Measurements from ENCODE around the gene CNTN6. TPM values are rescaled to one million over a fixed set of nuclear protein-coding genes. Genes with fewer than 3 reads are reported as not detected.
"Not testable (repeated sequence)": the region's sequence is repeated elsewhere in the genome, so short reads cannot be mapped to it uniquely, and the experiment has no call there.

The CNTN6 gene
- total RNA-seq, 1 donor from 2014 or later = 0.38 TPM

DNA sequence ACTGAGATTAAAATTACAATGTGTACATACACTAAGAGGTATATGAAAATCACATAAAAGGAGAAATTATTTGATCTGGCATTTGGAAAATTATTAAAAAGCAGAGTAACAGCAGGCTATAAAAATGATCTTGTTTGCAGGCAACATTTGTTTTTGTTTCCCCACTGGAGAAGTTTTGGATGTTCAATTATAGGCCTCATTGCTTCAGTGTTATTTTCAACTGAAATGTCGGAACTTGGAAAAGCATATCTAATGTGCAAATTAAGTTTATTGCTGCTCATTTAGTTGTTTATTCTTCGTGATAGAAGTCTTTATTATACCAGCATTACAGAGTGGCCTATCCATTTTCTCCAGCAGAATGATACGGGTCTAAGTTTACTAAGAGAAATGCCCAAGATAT, 263.3 kb downstream of the CNTN6 start:
- TF ChIP-seq, protein P1, sequence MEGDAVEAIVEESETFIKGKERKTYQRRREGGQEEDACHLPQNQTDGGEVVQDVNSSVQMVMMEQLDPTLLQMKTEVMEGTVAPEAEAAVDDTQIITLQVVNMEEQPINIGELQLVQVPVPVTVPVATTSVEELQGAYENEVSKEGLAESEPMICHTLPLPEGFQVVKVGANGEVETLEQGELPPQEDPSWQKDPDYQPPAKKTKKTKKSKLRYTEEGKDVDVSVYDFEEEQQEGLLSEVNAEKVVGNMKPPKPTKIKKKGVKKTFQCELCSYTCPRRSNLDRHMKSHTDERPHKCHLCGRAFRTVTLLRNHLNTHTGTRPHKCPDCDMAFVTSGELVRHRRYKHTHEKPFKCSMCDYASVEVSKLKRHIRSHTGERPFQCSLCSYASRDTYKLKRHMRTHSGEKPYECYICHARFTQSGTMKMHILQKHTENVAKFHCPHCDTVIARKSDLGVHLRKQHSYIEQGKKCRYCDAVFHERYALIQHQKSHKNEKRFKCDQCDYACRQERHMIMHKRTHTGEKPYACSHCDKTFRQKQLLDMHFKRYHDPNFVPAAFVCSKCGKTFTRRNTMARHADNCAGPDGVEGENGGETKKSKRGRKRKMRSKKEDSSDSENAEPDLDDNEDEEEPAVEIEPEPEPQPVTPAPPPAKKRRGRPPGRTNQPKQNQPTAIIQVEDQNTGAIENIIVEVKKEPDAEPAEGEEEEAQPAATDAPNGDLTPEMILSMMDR (IDR thresholded peaks at IDR 0.05; ENCODE audit: insufficient read depth, low read length, poor library complexity, severe bottlenecking) = no peak
- no peak for DNase-seq (ENCODE audit: low read depth)
- no peaks in the 10 kb centered on the region for H3K36me3 ChIP-seq (ENCODE audit: control insufficient read depth, insufficient read depth, low read length)
- H3K27me3 ChIP-seq (ENCODE audit: control insufficient read depth, insufficient read depth, low read length) = no peaks in the 10 kb centered on the region
- no peak overlapping the region for H3K4me3 ChIP-seq (ENCODE audit: low read depth, low read length)

DNA sequence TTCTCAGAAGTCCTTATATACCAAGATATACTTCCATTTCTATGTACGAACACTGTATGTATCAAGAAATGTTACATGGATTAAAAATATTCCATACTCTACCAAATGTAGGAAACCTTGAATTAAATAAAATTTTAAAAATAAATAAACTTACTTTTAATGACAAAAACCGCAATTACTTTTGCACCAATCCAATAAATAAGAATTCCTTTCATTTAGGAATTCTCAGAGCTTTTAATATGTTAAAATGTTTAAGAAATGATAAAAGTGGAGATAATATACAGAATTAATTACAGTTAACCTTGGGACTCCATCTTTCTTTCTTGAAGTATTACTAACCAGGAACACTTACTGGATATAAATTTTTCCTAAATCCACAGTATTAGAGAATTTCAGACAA, 272.7 kb downstream of the CNTN6 start:
- TF ChIP-seq, protein P1 (IDR thresholded peaks at IDR 0.05; ENCODE audit: insufficient read depth, low read length, poor library complexity, severe bottlenecking) = no peak
- Histone ChIP-seq H3K4me3 (ENCODE audit: low read depth, low read length) (no peak overlapping the region), H3K27me3 (ENCODE audit: control insufficient read depth, insufficient read depth, low read length) (no peaks in the 10 kb centered on the region), H3K36me3 (ENCODE audit: control insufficient read depth, insufficient read depth, low read length) (no peaks in the 10 kb centered on the region)
- DNase-seq (ENCODE audit: low read depth) = no peak

DNA sequence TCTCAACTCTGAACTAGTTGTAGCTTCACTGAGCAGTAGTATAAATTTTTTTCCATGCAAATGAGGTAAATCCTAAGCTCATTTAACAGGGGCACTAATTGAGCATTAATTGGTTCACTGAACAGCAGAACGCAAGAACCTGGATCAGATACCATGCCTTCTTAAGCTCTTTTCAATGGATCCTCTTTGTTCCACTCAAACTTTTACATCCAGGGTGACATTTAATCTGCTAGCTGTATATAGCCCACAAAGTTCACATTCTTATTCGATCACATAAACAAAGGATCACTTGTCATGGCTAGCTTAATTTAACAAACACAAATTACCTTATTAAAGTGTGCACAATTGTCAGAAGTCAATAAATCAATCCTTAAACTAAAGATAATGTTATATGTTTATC, 281.6 kb downstream of the CNTN6 start:
- Histone ChIP-seq H3K4me3 (ENCODE audit: low read depth, low read length) (no peak overlapping the region), H3K27me3 (ENCODE audit: control insufficient read depth, insufficient read depth, low read length) (no peaks in the 10 kb centered on the region), H3K36me3 (ENCODE audit: control insufficient read depth, insufficient read depth, low read length) (no peaks in the 10 kb centered on the region)
- TF ChIP-seq, protein P1 (IDR thresholded peaks at IDR 0.05; ENCODE audit: insufficient read depth, low read length, poor library complexity, severe bottlenecking) = no peak
- no peak for DNase-seq (ENCODE audit: low read depth)

DNA sequence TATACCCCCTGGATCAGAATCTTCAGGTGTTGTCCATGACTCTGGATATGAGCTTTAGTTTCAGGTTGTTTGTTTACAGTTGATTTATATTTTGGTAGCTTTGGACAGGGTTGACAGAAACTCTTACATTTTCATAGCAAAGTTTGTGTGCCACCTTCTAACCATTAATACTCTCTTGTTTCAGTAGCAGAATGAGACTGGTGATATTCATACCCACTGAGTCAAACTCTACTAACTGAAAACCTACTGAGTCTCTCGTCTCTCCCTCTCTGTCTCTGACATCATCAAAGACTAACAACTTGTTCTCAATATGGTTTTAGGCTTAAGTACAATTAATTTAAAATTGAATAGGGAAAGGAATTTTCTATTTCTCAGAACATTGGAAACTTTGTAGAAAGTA, 282.3 kb downstream of the CNTN6 start:
- H3K27me3 ChIP-seq (ENCODE audit: control insufficient read depth, insufficient read depth, low read length) = no peaks in the 10 kb centered on the region
- DNase-seq (ENCODE audit: low read depth) = no peak
- TF ChIP-seq, protein P1 (IDR thresholded peaks at IDR 0.05; ENCODE audit: insufficient read depth, low read length, poor library complexity, severe bottlenecking) = no peak

DNA sequence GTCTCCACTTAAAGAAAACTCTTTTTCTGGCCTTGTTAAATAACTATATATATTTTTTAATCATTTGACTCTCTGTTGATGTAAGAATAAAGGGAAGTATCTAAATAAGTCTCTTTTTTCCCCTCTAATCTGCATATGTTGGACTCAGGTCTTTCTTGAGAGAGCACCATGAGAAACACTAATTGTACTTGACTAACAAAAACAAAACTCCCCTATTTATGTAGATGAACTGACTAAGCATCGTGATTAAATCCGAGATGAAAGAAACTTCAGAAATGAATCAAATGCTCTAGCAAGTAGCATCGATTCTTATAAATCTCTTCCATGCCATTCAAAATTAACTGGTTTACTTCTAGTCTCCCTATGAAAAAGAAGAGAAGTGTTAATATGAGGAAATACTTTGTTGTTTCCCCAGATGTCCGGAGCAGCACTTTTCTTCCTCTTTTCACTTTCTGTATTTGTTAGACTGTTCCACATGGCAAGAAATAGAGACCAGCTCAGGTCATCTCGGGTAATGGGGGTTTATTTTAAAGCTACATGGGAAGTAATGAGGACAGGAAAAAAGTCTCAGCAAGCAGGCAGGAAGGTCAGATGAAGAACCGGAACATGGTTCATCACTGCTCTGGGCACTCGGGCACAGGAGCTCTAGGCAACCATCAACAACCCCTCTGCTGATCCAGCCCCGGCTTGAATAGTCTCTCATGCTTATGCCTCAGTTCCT, 288.3 kb downstream of the CNTN6 start:
- H3K4me3 ChIP-seq (ENCODE audit: low read depth, low read length) = no peak overlapping the region
- no peak for DNase-seq (ENCODE audit: low read depth)
- H3K36me3 ChIP-seq (ENCODE audit: control insufficient read depth, insufficient read depth, low read length) = no peaks in the 10 kb centered on the region
- TF ChIP-seq, protein P1 (IDR thresholded peaks at IDR 0.05; ENCODE audit: insufficient read depth, low read length, poor library complexity, severe bottlenecking) = no peak
- no peaks in the 10 kb centered on the region for H3K27me3 ChIP-seq (ENCODE audit: control insufficient read depth, insufficient read depth, low read length)

More for the DNA sequence above, 282.3 kb downstream of the CNTN6 start:
- no peaks in the 10 kb centered on the region for H3K36me3 ChIP-seq (ENCODE audit: control insufficient read depth, insufficient read depth, low read length)
- no peak overlapping the region for H3K4me3 ChIP-seq (ENCODE audit: low read depth, low read length)

DNA sequence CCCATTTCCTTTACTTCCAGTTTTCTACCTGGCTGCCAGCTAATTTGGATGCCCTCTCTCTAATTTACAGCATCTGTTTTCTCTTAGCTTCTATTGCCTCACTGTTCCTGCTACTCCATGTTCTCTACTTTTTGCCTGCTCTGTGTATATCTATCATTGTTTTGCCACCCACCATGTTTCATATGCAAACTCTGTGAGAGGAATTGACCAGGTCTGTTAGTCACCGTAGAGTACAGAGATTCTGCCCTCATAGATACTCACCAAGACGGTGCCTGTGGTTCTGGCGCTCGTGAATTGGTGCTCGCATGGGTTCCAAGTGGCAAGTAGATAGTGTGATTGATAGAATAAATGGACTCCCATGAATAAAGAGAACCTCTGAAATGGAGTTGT, 288.8 kb downstream of the CNTN6 start:
- H3K36me3 ChIP-seq (ENCODE audit: control insufficient read depth, insufficient read depth, low read length) = no peaks in the 10 kb centered on the region
- TF ChIP-seq, protein P1 (IDR thresholded peaks at IDR 0.05; ENCODE audit: insufficient read depth, low read length, poor library complexity, severe bottlenecking) = no peak
- no peaks in the 10 kb centered on the region for H3K27me3 ChIP-seq (ENCODE audit: control insufficient read depth, insufficient read depth, low read length)
- no peak for DNase-seq (ENCODE audit: low read depth)
- H3K4me3 ChIP-seq (ENCODE audit: low read depth, low read length) = no peak overlapping the region

DNA sequence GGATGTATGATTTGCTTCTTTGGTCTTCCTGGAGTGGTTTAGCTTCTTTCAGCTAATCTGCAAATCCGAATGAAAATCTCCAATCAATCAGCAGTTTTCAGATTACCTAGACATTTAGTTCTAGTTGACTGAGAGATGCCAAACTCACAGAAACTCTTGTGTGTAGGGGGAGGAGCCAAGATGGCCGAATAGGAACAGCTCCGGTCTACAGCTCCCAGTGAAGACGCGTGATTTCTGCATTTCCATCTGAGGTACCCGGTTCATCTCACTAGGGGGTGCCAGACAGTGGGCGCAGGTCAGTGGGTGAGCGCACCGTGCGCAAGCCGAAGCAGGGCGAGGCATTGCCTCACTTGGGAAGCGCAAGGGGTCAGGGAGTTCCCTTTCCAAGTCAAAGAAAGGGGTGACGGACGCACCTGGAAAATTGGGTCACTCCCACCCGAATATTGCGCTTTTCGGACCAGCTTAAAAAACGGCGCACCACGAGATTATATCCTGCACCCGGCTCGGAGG, 294.6 kb downstream of the CNTN6 start:
- H3K27me3 ChIP-seq (ENCODE audit: control insufficient read depth, insufficient read depth, low read length); H3K36me3 ChIP-seq (ENCODE audit: control insufficient read depth, insufficient read depth, low read length); H3K4me3 ChIP-seq (ENCODE audit: low read depth, low read length); DNase-seq (ENCODE audit: low read depth): not testable (repeated sequence)
